OCI-LY1 (cell line): Measurements from ENCODE around the gene ZNF611.
"Not testable (repeated sequence)": the region's sequence is repeated elsewhere in the genome, so short reads cannot be mapped to it uniquely, and the experiment has no call there.

Source experiments
- EZH2 ChIP-seq: fragments of 200-600 bp; sonication (generic), shearing (Covaris generic); IDR thresholded peaks from 2 replicates; pipeline ENCODE4 v1.8.0; 2017; ENCODE audit warnings: borderline replicate concordance, mixed run types, mild to moderate bottlenecking, antibody characterized with exemption, low read length, moderate library complexity, mixed read lengths
- TF ChIP-seq, protein P1 (sequence below): fragments of 200-600 bp; sonication (generic), shearing (Covaris generic); IDR thresholded peaks from 2 replicates; pipeline ENCODE4 v1.5.1; 2017; ENCODE audit warnings: mild to moderate bottlenecking, antibody characterized with exemption, low read length, moderate library complexity, mixed read lengths

DNA sequence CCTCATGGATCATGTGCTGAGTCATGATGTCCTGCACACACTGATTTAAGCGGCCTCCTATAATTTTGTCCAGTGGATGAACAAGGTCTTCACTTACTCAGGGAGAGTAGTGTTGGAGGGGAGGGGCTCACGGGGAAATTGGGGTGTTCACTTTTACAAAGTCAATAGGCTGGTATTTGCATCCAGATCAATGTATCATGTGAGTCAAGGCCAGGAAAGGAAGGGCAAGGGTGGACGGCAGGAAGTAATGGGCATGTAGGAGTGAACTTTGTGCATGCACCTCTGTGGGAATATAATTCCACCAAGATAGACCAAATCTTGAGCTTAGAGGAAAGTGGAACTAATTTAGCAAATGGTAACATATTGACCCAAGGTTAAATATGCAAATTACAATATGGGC lies 23.2 kb downstream of the ZNF611 start:
- not testable (repeated sequence) for TF ChIP-seq EZH2
- TF ChIP-seq, protein P1, sequence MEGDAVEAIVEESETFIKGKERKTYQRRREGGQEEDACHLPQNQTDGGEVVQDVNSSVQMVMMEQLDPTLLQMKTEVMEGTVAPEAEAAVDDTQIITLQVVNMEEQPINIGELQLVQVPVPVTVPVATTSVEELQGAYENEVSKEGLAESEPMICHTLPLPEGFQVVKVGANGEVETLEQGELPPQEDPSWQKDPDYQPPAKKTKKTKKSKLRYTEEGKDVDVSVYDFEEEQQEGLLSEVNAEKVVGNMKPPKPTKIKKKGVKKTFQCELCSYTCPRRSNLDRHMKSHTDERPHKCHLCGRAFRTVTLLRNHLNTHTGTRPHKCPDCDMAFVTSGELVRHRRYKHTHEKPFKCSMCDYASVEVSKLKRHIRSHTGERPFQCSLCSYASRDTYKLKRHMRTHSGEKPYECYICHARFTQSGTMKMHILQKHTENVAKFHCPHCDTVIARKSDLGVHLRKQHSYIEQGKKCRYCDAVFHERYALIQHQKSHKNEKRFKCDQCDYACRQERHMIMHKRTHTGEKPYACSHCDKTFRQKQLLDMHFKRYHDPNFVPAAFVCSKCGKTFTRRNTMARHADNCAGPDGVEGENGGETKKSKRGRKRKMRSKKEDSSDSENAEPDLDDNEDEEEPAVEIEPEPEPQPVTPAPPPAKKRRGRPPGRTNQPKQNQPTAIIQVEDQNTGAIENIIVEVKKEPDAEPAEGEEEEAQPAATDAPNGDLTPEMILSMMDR = not testable (repeated sequence)
